Left lung (tissue), 10 donors: Measurements from ENCODE around the gene SH3BP5L. TPM values are rescaled to one million over a fixed set of nuclear protein-coding genes. Genes with fewer than 3 reads are reported as not detected.
A peak's percentile ranks its signal among the peaks of the same experiment; 100 is the strongest.

ENCODE experiments used
- ATAC-seq: fragments of 200-7000 bp; cut with Tn5 transposase; one replicate; pipeline ENCODE4 v1.9.1; 2020; ENCODE audit warnings: moderate library complexity
- DNase-seq, 4 donors: peaks; one replicate each; pipeline ENCODE4 v3.0.0-alpha.2; 2013 to 2020
- H3K27ac ChIP-seq, 2 donors: fragments of 200-600 bp; sonication (generic) in 1 of 2; one replicate each; pipeline versions ENCODE4 v1.5.0 to v1.8.0; 2020 to 2021
- H3K27me3 ChIP-seq, 2 donors: fragments of 200-600 bp; sonication (generic) in 1 of 2; one replicate each; pipeline versions ENCODE4 v1.5.0 to v1.8.0; 2020 to 2021
- H3K36me3 ChIP-seq, 2 donors: fragments of 200-600 bp; sonication (generic) in 1 of 2; one replicate each; pipeline versions ENCODE4 v1.5.0 to v1.8.0; 2020 to 2021
- H3K4me1 ChIP-seq, 2 donors: fragments of 200-600 bp; one replicate each; pipeline ENCODE4 v1.8.0; 2021
- H3K4me3 ChIP-seq, 2 donors: fragments of 200-600 bp; sonication (generic) in 1 of 2; one replicate each; pipeline versions ENCODE4 v1.5.0 to v1.8.0; 2020 to 2021; ENCODE audit warnings: mild to moderate bottlenecking in 1 of 2
- H3K9me3 ChIP-seq, 2 donors: fragments of 200-600 bp; sonication (generic) in 1 of 2; one replicate each; pipeline versions ENCODE4 v1.5.0 to v1.8.0; 2020 to 2021
- intact Hi-C, 2 donors: fragments of 100-400 bp; cut with DNase I; formaldehyde crosslinking; loops; one replicate each; pipeline versions ENCODE4 v1.11.2 to v1.14.2; 2022
- polyA plus RNA-seq, 6 donors: library from polyadenylated mRNA; unstranded; fragments of 120-200 nt; gene quantifications; one replicate each; pipeline ENCODE4 v1.2.1, GENCODE V29; 2013; ENCODE audit not compliant: insufficient read length in 6 of 6
- total RNA-seq, 2 donors: library from RNA; stranded (reverse); fragmentation: NEBNext Ultra II Directional; extraction: Animal tissue kit (Norgen Biotek cat#: 25700); gene quantifications; one replicate each; pipeline ENCODE4 v1.2.1, GENCODE V29; 2021
- TF ChIP-seq, protein P1 (sequence below), 2 donors: fragments of 200-600 bp; sonication (generic) in 1 of 2; IDR thresholded peaks; one replicate each; pipeline versions ENCODE4 v1.5.0 to v1.8.0; 2021; ENCODE audit warnings: antibody characterized with exemption in 2 of 2
- donor health status: DM: no; HTN: yes; CAD: no.
- donor health status: DM: no; HTN: no; CAD: no.

The SH3BP5L gene
- total and polyA plus RNA-seq, 8 donors = 23.0 to 26.5 (median 23.9) TPM

DNA sequence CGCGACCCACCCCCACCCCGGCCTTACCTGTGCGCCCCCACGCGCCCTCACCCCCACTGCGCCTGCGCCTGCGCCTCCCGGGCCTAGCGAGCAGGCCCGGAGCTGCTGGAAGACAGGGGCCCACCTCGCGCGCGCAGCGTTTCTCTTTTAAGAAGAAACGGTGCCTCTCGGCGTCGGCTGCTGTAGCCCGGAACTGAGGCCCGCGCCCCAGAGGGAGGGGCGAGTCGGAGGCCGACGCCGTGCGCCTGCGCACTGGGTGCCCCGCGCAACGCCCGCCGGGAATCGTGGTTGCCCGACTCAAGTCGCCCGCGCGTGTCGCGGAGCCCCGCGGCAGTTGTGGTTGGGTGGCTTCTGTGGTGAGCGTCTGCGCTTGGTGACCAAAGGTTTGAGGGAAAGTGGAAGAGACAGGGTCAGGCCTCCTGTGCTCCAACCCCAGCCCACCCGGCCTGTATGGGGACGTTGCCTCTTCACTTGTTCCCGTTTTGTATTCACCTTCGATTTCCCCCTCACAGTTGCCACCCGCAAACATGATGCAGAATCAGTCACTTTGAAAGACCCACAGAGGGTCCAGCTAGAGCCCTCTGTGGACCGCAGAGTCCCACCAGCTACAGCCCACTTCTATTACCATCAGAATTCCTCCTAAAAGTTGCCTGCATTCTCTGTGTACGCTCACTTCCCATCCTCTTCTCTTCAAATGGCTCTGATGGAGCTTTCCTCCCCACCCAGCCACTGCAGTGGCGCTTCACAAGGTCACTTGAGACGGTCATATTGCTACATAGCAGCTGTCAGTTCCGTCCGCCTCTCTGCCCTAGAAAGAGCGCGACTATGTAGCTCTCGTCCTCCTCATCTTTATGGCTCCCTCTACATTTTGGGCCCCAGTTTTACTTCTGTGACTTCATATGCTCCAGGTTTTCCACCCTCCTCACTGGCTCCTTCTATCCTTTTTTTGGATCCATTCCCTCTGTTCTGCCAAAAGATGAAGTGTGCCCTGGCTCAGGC lies 33.5 kb upstream of the SH3BP5L start, which contains the start of gene ZNF692:
Gene ZNF692, minus strand, starts transcription at position 195 of the 999 bp plus-strand sequence. CDS start 776 bp downstream, outside the sequence.
- Histone ChIP-seq H3K4me3 (peak within 1 kb of the TSS; percentile 64 to 67), H3K27me3 (no peaks in the 10 kb centered on the region), H3K4me1 (peaks cover 9 to 46% of the 10 kb centered on the region in 2 donors), H3K27ac (peak within 1 kb of the TSS; percentile 91 to 95), H3K36me3 (peaks cover 0 to 15% of the 10 kb centered on the region in 2 donors), H3K9me3 (no peaks in the 10 kb centered on the region)
- ATAC-seq = peak; percentile 94
- peak; percentile 92 to 100 (median 98) for DNase-seq
- TF ChIP-seq, protein P1, sequence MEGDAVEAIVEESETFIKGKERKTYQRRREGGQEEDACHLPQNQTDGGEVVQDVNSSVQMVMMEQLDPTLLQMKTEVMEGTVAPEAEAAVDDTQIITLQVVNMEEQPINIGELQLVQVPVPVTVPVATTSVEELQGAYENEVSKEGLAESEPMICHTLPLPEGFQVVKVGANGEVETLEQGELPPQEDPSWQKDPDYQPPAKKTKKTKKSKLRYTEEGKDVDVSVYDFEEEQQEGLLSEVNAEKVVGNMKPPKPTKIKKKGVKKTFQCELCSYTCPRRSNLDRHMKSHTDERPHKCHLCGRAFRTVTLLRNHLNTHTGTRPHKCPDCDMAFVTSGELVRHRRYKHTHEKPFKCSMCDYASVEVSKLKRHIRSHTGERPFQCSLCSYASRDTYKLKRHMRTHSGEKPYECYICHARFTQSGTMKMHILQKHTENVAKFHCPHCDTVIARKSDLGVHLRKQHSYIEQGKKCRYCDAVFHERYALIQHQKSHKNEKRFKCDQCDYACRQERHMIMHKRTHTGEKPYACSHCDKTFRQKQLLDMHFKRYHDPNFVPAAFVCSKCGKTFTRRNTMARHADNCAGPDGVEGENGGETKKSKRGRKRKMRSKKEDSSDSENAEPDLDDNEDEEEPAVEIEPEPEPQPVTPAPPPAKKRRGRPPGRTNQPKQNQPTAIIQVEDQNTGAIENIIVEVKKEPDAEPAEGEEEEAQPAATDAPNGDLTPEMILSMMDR (IDR thresholded peaks at IDR 0.05) = peak in 1 of 2 donors; percentile 9
- intact Hi-C loops = no loop called here

DNA sequence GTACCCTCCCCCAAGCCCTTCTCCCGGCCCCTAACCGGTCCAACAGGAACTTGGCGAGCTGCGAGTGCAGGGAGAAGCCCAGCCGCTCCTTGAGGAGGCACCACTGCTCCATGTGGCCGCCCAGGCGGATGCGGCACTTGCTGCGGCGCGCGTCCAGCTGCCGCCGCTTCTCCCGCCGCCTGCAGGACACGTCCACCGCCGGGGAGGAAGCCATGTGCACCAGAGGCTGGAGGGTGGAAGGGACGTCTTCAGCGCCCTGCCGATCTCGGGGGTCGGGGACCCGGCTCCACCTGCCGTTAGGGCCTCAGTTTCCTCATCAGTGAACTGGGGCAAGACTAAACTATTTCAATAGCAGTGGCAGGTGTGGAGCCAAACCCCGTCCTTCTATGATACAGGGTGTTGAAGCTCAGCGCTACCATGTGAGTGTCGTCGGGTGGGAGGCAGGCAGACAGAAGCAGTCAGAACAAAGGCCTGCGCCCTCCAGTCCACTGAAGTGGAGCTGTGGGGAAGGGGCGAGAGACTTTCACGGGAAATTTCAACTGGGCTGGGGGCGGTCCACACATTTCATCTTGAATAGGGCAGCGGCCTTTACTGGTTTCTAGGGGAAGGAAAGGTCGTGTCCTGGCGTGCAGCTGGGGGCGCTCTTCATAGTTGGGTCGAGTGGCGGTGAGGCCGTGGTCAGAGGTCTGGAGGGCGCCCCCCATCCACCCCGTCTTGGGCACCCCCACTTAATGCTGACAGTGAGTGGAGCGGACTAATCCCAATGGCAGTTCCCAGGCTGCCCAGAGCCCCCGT lies 32.6 kb upstream of the SH3BP5L start:
- DNase-seq (peak; percentile 56 to 92 (median 82)), ATAC-seq (peak; percentile 76)
- Histone ChIP-seq H3K27me3 (no peaks in the 10 kb centered on the region), H3K27ac (peak overlapping the region; percentile 91 to 95), H3K4me3 (peak overlapping the region; percentile 64 to 67), H3K9me3 (no peaks in the 10 kb centered on the region), H3K4me1 (peaks cover 9 to 39% of the 10 kb centered on the region in 2 donors), H3K36me3 (peaks cover 0 to 23% of the 10 kb centered on the region in 2 donors)
- intact Hi-C loops = no loop called here
- TF ChIP-seq, protein P1 (IDR thresholded peaks at IDR 0.05) = peak in 1 of 2 donors; percentile 53

GRCh38 chr1:248857749-248858095 lies 32.0 kb upstream of the SH3BP5L start:
- H3K27ac ChIP-seq = peak overlapping the region; percentile 91 to 95
- no peak for DNase-seq
- no peaks in the 10 kb centered on the region for H3K9me3 ChIP-seq
- ATAC-seq = peak; percentile 0
- peak overlapping the region; percentile 64 to 67 for H3K4me3 ChIP-seq
- H3K27me3 ChIP-seq = no peaks in the 10 kb centered on the region
- intact Hi-C loops = no loop called here
- H3K36me3 ChIP-seq = peaks cover 0 to 28% of the 10 kb centered on the region in 2 donors
- TF ChIP-seq, protein P1 (IDR thresholded peaks at IDR 0.05) = no peak
- H3K4me1 ChIP-seq = peaks cover 9 to 34% of the 10 kb centered on the region in 2 donors

DNA sequence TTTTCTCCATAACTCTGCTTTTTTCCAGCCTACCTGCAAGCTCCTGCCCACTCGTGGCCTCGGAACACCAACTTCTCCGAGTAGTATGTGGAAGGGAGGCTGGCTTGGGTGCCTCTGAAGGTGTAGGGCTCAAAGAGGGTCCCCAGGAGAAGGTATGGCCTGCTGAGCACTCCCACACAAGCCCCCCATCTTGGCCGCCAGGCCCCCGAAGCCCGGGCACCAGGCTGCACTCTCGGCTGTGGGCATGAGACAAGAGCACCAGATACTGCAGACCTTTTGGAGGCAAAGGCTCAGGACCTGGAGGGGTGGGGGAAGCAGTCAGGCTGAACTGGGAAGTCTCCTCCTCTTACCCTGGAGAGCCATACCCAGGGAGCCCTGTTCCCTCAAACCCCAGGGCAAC lies 31.5 kb upstream of the SH3BP5L start:
- Histone ChIP-seq H3K36me3 (peaks cover 0 to 28% of the 10 kb centered on the region in 2 donors), H3K27ac (peak overlapping the region in 1 of 2 donors; percentile 95), H3K9me3 (no peaks in the 10 kb centered on the region), H3K27me3 (no peaks in the 10 kb centered on the region), H3K4me3 (peak overlapping the region in 1 of 2 donors; percentile 67), H3K4me1 (peaks cover 9 to 31% of the 10 kb centered on the region in 2 donors)
- no peak for ATAC-seq
- DNase-seq = no peak
- intact Hi-C loops = no loop called here
- TF ChIP-seq, protein P1 (IDR thresholded peaks at IDR 0.05) = no peak
